ENCODE data around the gene MGME1.

- TF ChIP-seq CTCF (IDR thresholded peaks at IDR 0.05) (no peak), POLR2A (IDR thresholded peaks at IDR 0.05) (no peak)
These were observed 23.9 kb upstream of the MGME1 start for GRCh38 chr20:17944854-17945474.

Data from uterus (tissue), 2 donors.